ENCODE results near the gene CR1.
"Not testable (repeated sequence)": the region's sequence is repeated elsewhere in the genome, so short reads cannot be mapped to it uniquely, and the experiment has no call there.

DNA sequence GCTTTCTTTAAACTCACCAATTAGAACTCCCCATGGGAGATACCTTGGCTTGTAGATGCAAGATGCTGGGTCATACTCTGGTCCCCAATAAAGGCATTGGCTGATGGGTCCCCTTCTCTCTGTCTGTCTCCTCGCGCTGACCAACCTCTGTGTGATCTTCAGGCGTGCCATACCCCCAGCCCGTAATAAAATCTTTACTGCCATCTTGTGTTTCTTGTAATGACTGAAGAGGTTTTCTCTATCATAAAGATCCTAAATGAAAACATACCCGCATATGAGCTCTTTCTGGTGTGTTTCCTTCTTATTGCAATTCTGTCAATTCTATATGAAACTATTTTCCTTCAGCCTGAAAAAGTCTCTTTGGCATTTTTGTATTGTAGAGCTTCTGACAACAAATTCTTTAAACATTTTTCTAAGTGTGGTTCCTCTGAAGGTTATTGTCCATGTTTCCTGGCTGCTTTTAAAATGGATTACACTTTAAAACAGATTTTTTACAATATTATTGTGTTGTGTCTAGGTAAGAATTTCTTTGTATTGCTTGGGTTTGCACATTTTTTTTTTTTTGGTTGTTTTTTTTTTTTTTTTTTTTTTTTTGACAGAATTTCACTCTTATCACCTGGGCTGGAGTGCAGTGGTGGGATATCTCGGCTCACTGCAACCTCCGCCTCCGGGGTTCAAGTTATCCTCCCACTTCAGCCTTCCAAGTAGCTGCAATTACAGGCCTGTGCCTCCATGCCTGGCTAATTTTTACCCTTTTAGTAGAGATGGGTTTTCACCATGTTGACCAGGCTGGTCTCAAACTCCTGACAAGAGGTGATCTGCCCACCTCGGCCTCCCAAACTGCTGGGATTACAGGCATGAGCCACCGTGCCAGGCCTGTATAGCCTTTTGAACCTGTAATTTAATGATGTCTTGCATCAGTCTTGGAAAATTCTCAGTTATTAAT is 24.7 kb downstream of the CR1 start:
- TF ChIP-seq, protein P1, sequence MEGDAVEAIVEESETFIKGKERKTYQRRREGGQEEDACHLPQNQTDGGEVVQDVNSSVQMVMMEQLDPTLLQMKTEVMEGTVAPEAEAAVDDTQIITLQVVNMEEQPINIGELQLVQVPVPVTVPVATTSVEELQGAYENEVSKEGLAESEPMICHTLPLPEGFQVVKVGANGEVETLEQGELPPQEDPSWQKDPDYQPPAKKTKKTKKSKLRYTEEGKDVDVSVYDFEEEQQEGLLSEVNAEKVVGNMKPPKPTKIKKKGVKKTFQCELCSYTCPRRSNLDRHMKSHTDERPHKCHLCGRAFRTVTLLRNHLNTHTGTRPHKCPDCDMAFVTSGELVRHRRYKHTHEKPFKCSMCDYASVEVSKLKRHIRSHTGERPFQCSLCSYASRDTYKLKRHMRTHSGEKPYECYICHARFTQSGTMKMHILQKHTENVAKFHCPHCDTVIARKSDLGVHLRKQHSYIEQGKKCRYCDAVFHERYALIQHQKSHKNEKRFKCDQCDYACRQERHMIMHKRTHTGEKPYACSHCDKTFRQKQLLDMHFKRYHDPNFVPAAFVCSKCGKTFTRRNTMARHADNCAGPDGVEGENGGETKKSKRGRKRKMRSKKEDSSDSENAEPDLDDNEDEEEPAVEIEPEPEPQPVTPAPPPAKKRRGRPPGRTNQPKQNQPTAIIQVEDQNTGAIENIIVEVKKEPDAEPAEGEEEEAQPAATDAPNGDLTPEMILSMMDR (conservative IDR thresholded peaks at IDR 0.05; ENCODE audit: low read length) = not testable (repeated sequence)
- not testable (repeated sequence) for TF ChIP-seq EZH2phosphoT487 (IDR thresholded peaks at IDR 0.05; ENCODE audit: borderline replicate concordance, low read depth, low read length)

Data from OCI-LY7 (cell line).